GM19468 (cell line): ENCODE results near the gene ZBTB6.

Source experiments
- ATAC-seq: cut with Tn5 transposase; IDR thresholded peaks from one replicate; pipeline ENCODE4 v1.9.1; 2021; ENCODE audit warnings: mild to moderate bottlenecking, moderate library complexity, moderate number of reproducible peaks; ENCODE audit not compliant: unreplicated experiment; ENCODE audit errors: extremely low read depth

Gene ZBTB6, protein sequence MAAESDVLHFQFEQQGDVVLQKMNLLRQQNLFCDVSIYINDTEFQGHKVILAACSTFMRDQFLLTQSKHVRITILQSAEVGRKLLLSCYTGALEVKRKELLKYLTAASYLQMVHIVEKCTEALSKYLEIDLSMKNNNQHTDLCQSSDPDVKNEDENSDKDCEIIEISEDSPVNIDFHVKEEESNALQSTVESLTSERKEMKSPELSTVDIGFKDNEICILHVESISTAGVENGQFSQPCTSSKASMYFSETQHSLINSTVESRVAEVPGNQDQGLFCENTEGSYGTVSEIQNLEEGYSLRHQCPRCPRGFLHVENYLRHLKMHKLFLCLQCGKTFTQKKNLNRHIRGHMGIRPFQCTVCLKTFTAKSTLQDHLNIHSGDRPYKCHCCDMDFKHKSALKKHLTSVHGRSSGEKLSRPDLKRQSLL

GRCh38 chr9:122912964-122913673 lies at the start of gene ZBTB6:
Gene ZBTB6 (minus strand): TSS chr9:122913323. CDS start chr9:122912072, 1,251 bp downstream.
- ATAC-seq = peak; percentile 93

DNA sequence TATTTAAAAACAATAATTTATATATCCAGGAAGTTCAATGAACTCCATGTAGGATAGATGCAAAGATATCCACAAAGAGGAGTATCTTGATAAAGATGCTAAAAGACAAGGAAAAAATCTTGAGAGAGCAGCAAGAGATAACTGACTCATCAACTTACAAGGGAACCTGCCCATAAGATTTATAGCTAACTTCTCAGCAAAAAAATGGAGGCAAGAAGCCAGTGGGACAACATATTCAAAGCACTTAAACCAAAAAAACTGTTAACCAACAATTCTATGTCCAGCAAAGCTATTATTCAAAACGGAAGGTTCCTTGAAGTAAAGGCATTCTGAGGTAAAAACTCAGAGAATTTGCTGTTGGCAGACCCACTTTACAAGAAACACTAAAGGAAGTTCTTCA lies 48.0 kb upstream of the ZBTB6 start:
- ATAC-seq = no peak

DNA sequence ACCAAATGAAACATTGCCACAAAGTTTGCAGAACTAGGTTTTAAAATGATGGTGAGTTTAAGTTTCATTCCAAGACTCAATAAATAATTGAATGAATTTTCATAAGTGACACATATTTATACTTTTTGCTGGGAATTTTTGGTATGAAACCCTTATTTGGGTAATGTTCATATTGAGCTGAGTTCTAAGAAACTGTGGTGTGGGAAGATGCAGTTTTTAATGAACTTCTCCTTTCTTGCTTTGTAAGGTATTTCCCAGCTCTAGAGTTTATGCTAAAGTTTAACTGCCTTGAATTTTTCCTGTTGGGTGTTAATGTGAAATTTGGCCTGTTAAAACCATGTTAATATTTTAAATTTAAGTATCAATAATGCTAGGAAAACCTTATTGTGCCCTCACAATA lies 42.8 kb upstream of the ZBTB6 start:
- ATAC-seq = no peak

DNA sequence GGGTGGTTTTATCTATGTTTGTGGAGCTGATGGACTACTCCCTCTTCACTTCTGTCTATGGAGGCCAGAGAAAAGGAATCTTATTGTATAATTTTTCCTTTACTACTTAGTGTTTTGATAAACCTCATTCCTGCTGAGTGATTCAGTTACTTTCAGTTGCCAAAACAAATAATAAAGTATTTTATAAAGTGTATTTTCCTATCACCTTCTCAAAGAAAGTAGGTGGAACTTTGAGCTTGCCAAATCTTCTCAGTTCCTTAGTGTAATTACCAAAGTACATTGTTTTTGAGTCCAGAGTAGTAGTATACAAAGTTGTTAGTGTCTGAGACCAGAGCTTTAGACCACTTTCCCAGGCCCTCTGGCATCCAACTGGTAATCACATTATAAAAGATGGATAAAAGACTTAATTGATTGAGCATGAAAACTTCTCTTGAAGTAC lies 41.1 kb upstream of the ZBTB6 start:
- ATAC-seq = no peak

- ATAC-seq = no peak
Measured at GRCh38 chr9:122951056-122951455, 37.9 kb upstream of the ZBTB6 start.

- no peak for ATAC-seq
Measured at GRCh38 chr9:122950263-122950662, 37.1 kb upstream of the ZBTB6 start.

- ATAC-seq = no peak
Measured at GRCh38 chr9:122949696-122950095, 36.6 kb upstream of the ZBTB6 start.

GRCh38 chr9:122948313-122948712 lies 35.2 kb upstream of the ZBTB6 start:
- no peak for ATAC-seq

GRCh38 chr9:122946461-122947005 lies 33.4 kb upstream of the ZBTB6 start:
- no peak for ATAC-seq

DNA sequence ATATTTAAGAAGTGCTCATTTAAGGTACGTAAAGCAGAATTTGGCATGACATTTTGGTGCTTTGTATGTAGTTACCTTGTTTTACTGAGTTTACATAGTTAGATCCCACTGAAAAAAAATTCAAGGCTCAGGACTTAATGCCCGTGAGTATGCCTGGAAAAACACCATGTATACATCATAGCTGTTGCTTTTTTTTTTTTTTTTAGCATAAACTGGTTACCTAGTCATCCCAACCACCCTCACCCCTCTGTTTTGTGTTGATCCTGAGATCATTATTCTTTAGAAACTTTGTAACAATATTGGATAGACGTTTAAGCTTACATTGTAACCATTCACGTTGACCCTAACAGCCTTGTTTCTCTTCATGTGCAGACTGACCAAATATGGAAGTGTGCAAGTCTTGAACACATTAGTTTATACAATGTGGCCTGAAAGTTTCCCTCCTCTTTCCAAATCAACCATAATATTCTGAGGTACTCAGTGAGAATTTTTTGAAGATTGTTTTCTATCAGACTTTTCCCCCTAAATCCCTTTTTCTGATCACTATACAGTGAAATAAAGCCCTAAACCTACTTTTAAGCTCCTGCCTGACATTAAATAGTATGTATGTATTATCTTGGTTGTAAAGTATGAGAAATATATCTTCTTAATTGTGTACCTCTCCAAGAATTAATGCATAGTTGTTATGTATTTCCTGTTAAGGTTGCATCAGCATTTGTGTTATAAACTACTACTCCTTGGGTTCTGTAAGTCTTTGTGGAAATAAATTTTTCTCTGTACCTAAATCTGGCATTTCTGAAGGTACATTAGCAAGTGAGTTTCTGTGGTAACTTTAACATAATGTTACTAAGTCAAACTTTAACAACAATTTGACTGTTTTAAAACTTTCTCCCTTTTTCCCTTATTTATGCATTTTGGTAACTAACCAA lies 32.1 kb upstream of the ZBTB6 start:
- no peak for ATAC-seq

DNA sequence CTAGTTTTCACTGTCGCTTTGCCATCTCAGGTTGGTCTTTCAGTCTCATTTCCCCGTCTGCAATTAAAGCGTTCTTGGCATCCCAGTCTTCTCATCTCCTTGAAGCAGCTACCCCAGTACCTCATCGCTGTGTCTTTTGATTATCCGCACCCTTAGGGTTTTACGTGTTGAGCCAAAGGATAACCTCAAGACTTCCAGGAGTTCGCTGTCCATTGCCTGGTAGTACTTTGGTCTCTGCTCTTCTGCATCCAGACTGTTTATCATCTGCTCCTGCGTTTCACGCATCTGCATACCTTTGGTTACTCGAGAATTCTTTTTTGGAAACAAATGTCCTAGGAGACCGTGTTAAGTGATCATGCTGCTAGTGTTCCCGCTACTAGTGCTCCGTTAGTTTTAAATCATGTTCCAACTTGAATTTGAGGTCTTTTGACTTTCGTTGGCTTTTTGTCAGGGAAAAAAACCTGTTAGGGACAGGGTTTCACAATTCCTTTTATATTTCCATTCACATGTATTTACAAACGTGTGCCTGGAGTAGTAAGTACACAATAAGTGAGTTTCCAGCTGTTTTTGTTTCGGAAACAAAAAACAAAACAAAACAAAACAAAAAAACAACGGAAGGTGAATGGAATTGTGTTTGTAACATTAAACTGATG lies 28.6 kb upstream of the ZBTB6 start:
- ATAC-seq = no peak

- peak; percentile 99 for ATAC-seq
Measured at GRCh38 chr9:122940749-122941581, 27.8 kb upstream of the ZBTB6 start, which contains the start of gene RABGAP1. Gene RABGAP1 (plus strand): TSS chr9:122941020. CDS start chr9:122957060, 16,040 bp downstream.

- ATAC-seq = no peak
Measured at GRCh38 chr9:122940454-122940748, 27.3 kb upstream of the ZBTB6 start.

DNA sequence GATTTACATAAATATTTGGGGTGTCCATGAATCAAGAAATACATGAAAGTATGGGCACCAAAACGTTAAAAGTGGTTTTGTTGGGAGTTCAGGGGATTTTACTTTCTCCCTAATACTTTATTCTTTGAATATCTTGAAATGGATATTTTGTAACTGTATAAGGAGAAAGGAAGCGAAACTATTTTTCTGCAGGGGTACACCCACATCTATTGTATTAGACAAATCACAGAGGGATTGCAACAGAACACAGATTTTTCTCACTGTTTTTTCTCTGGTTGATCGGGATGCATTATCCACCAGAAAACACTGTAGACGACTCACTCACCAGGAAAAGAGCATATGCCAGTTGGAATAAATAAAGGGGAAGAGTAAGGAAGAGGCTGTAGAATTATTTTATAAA lies 26.5 kb upstream of the ZBTB6 start:
- ATAC-seq = no peak

DNA sequence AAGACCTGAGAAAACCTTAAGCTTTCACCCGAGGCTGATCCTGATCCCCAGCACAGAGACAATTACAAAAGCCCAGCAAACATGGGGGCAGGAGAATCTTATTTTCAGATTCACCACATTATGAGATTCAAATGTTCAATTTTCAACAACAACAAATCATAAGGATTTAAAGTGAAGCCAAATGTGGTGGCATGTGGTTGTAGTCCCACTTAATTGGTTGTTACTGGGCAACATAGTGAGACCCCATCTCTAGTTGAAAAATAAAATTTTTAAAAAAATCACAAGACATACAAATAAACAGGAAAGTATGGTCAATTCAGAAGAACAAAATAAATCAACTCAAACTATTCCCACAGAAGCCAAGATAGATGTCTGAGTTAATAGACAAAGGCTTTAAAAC lies 23.8 kb upstream of the ZBTB6 start:
- ATAC-seq = no peak

DNA sequence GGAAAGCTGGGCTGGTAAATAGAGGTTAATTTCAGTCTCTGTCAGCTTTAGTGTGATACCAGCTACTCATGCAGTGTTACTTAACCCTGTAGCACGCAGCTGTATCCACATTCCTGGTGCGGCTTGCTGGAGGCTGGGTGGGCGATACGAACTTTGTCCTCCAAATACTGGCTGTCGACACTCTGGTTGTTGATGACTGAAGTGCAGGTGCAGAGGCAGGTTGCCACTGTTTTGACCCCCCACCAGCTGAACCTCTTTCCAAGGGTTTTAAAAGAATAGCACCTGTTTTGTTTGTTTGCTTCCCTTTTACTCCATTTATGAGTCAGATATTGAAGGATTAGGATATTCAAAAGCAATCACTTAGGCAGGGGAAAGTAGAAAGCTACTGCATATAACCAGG lies 23.3 kb upstream of the ZBTB6 start:
- ATAC-seq = no peak

- peak; percentile 98 for ATAC-seq
Measured at GRCh38 chr9:122931226-122932121, 18.4 kb upstream of the ZBTB6 start, which contains the start of gene ZBTB26. Gene ZBTB26 (minus strand): TSS chr9:122931512. CDS start chr9:122919934, 11,578 bp downstream.
